ENCODE data around the gene TRDN. TPM values are rescaled to one million over a fixed set of nuclear protein-coding genes. Genes with fewer than 3 reads are reported as not detected.

The TRDN gene
- total and polyA plus RNA-seq, 9 donors: under 0.01 to 7.8 (median 1.3) TPM; not detected in 1

GRCh38 chr6:123580331-123580730 lies 56.4 kb downstream of the TRDN start:
- no peak overlapping the region for H3K27ac ChIP-seq
- H3K9me3 ChIP-seq: no peaks in the 10 kb centered on the region
- no peak for DNase-seq
- H3K4me3 ChIP-seq: no peak overlapping the region
- no peaks in the 10 kb centered on the region for H3K4me1 ChIP-seq (ENCODE audit: insufficient read depth)
- no peaks in the 10 kb centered on the region for H3K36me3 ChIP-seq
- TF ChIP-seq, protein P1, sequence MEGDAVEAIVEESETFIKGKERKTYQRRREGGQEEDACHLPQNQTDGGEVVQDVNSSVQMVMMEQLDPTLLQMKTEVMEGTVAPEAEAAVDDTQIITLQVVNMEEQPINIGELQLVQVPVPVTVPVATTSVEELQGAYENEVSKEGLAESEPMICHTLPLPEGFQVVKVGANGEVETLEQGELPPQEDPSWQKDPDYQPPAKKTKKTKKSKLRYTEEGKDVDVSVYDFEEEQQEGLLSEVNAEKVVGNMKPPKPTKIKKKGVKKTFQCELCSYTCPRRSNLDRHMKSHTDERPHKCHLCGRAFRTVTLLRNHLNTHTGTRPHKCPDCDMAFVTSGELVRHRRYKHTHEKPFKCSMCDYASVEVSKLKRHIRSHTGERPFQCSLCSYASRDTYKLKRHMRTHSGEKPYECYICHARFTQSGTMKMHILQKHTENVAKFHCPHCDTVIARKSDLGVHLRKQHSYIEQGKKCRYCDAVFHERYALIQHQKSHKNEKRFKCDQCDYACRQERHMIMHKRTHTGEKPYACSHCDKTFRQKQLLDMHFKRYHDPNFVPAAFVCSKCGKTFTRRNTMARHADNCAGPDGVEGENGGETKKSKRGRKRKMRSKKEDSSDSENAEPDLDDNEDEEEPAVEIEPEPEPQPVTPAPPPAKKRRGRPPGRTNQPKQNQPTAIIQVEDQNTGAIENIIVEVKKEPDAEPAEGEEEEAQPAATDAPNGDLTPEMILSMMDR (IDR thresholded peaks at IDR 0.05): no peak
- no peak for TF ChIP-seq POLR2A (IDR thresholded peaks at IDR 0.05)
- no peak for TF ChIP-seq EP300 (IDR thresholded peaks at IDR 0.05)
- intact Hi-C loops (cut with DNase I): no loop called here
- no peaks in the 10 kb centered on the region for H3K27me3 ChIP-seq

- Histone ChIP-seq H3K27ac (no peak overlapping the region), H3K9me3 (no peaks in the 10 kb centered on the region), H3K4me1 (ENCODE audit: insufficient read depth) (no peaks in the 10 kb centered on the region), H3K27me3 (no peaks in the 10 kb centered on the region), H3K4me3 (no peak overlapping the region), H3K36me3 (no peaks in the 10 kb centered on the region)
- intact Hi-C loops (cut with DNase I): no loop called here
- DNase-seq: no peak
- 76 to 83% (median 76%) methylated on average over 1 of the region's 1 CpG for WGBS, 3 donors
- TF ChIP-seq EP300 (IDR thresholded peaks at IDR 0.05) (no peak), POLR2A (IDR thresholded peaks at IDR 0.05) (no peak)
- TF ChIP-seq, protein P1 (IDR thresholded peaks at IDR 0.05): no peak
Measured at GRCh38 chr6:123575188-123575587, 61.6 kb downstream of the TRDN start.

- DNase-seq: no peak
Measured at GRCh38 chr6:123570813-123571684, 65.7 kb downstream of the TRDN start.

DNA sequence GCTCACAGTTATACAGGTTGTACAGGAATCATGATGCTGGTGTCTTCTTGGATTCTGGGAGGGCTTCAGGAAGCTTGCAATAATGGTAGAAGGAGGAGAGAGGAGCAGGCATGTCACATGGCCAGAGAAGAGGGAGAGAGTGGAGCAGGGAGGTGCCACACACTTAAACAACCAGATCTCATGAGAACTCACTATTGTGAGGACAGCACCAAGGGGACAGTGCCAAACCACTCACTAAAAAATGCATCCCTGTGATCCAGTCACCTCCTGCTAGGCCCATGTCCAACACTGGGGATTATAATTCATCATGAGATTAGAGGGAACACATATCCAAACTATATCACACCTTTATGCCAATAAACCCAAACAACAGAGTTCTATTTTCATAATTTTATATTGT lies 67.2 kb downstream of the TRDN start:
- Histone ChIP-seq H3K4me3 (no peak overlapping the region), H3K9me3 (no peaks in the 10 kb centered on the region), H3K4me1 (ENCODE audit: insufficient read depth) (no peaks in the 10 kb centered on the region), H3K36me3 (no peaks in the 10 kb centered on the region), H3K27ac (no peak overlapping the region), H3K27me3 (no peaks in the 10 kb centered on the region)
- no peak for DNase-seq
- intact Hi-C loops (cut with DNase I): no loop called here
- TF ChIP-seq EP300 (IDR thresholded peaks at IDR 0.05) (no peak), POLR2A (IDR thresholded peaks at IDR 0.05) (no peak)
- TF ChIP-seq, protein P1 (IDR thresholded peaks at IDR 0.05): no peak

More at GRCh38 chr6:123570813-123571684, 65.7 kb downstream of the TRDN start:
- no peak overlapping the region for H3K27ac ChIP-seq
- H3K9me3 ChIP-seq: no peaks in the 10 kb centered on the region
- H3K4me3 ChIP-seq: no peak overlapping the region
- H3K4me1 ChIP-seq (ENCODE audit: insufficient read depth): no peaks in the 10 kb centered on the region
- intact Hi-C loops (cut with DNase I): no loop called here
- no peak for TF ChIP-seq POLR2A (IDR thresholded peaks at IDR 0.05)
- TF ChIP-seq, protein P1 (IDR thresholded peaks at IDR 0.05): no peak
- no peak for TF ChIP-seq EP300 (IDR thresholded peaks at IDR 0.05)
- no peaks in the 10 kb centered on the region for H3K36me3 ChIP-seq
- WGBS, 3 donors: 33 to 50% (median 35%) methylated on average over 7 of the region's 7 CpGs
- no peaks in the 10 kb centered on the region for H3K27me3 ChIP-seq

Data from ovary (tissue), 9 donors.